Measurements from ENCODE around the gene GPATCH4.
"Not testable (repeated sequence)": the region's sequence is repeated elsewhere in the genome, so short reads cannot be mapped to it uniquely, and the experiment has no call there.

GPATCH4 gene

GRCh38 chr1:156612666-156613065, 11.4 kb upstream of the GPATCH4 start:
- TF ChIP-seq, protein P1, sequence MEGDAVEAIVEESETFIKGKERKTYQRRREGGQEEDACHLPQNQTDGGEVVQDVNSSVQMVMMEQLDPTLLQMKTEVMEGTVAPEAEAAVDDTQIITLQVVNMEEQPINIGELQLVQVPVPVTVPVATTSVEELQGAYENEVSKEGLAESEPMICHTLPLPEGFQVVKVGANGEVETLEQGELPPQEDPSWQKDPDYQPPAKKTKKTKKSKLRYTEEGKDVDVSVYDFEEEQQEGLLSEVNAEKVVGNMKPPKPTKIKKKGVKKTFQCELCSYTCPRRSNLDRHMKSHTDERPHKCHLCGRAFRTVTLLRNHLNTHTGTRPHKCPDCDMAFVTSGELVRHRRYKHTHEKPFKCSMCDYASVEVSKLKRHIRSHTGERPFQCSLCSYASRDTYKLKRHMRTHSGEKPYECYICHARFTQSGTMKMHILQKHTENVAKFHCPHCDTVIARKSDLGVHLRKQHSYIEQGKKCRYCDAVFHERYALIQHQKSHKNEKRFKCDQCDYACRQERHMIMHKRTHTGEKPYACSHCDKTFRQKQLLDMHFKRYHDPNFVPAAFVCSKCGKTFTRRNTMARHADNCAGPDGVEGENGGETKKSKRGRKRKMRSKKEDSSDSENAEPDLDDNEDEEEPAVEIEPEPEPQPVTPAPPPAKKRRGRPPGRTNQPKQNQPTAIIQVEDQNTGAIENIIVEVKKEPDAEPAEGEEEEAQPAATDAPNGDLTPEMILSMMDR (IDR thresholded peaks at IDR 0.05; ENCODE audit: low read depth, low read length, missing control alignments), result no peak
- no peak for DNase-seq (ENCODE audit: extremely low read depth, low read depth)
- H3K4me3 ChIP-seq (replicated peaks; ENCODE audit: low read depth, low read length), result no peak overlapping the region

DNA sequence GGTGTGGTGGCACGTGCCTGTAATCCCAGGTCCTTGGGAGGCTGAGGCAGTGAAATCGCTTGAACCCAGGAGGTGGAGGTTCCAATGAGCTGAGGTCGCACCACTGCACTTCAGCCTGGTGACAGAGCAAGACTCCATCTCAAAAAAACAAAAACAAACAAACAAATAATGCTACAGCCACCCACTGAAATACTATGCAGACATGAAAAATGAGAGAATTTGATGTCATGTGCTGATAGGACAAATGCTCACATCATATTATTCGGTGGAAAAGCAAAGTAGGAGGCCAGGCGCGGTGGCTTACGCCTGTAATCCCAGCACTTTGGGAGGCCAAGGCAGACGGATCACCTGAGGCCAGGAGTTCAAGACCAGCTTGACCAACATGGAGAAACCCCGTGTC, 8.8 kb upstream of the GPATCH4 start:
- H3K4me3 ChIP-seq (replicated peaks; ENCODE audit: low read depth, low read length); DNase-seq (ENCODE audit: extremely low read depth, low read depth): not testable (repeated sequence)

DNA sequence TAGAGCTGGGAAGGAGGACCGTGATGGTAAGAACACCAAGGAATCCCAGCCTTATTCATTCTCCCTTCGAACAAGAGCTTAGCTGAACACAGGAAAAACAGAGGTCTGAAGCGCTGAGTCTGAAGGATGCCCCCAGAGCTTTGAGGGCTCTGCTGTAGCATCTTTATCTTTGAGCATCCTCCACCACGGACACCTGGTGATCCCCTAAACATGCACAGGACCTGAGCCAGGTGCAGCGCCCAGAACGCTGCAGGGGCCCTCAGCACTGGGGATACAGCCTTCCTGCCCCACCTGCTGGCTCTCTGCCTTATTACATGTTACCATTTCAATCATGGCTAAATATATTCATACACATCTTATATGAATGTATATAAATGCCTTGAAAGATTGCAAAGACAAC, 7.7 kb upstream of the GPATCH4 start:
- TF ChIP-seq, protein P1 (IDR thresholded peaks at IDR 0.05; ENCODE audit: low read depth, low read length, missing control alignments), result peak; percentile 64
- H3K4me3 ChIP-seq (replicated peaks; ENCODE audit: low read depth, low read length), result no peak overlapping the region
- no peak for DNase-seq (ENCODE audit: extremely low read depth, low read depth)

GRCh38 chr1:156608036-156608674, 6.9 kb upstream of the GPATCH4 start:
- TF ChIP-seq, protein P1 (IDR thresholded peaks at IDR 0.05; ENCODE audit: low read depth, low read length, missing control alignments), result peak; percentile 79
- no peak overlapping the region for H3K4me3 ChIP-seq (replicated peaks; ENCODE audit: low read depth, low read length)
- DNase-seq (ENCODE audit: extremely low read depth, low read depth), result peak; percentile 51

DNA sequence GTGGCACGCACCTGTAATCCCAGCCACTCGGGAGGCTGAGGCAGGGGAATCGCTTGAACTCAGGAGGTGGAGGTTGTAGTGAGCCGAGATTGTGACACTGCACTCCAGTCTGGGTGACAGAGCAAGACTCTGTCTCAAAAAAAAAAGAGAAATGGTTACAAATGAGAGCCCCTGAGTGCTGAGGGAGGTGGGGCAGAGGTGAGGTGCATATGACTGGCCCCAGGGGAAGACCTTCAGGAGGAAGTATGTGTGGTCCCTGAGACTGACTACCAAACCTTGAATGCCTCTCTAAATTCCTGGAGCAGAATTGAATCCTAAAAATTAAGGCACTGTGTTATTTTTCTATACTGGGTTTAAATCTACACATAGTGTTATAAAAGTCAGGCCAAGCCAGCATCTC, 6.1 kb upstream of the GPATCH4 start:
- not testable (repeated sequence) for H3K4me3 ChIP-seq (replicated peaks; ENCODE audit: low read depth, low read length); DNase-seq (ENCODE audit: extremely low read depth, low read depth)

- TF ChIP-seq, protein P1 (IDR thresholded peaks at IDR 0.05; ENCODE audit: low read depth, low read length, missing control alignments), result peak; percentile 54
- no peak overlapping the region for H3K4me3 ChIP-seq (replicated peaks; ENCODE audit: low read depth, low read length)
- DNase-seq (ENCODE audit: extremely low read depth, low read depth), result no peak
Observed at GRCh38 chr1:156602557-156602993, 1.3 kb upstream of the GPATCH4 start.

- DNase-seq (ENCODE audit: extremely low read depth, low read depth), result no peak
- peak overlapping the region; percentile 74 for H3K4me3 ChIP-seq (replicated peaks; ENCODE audit: low read depth, low read length)
- TF ChIP-seq, protein P1 (IDR thresholded peaks at IDR 0.05; ENCODE audit: low read depth, low read length, missing control alignments), result no peak
Observed at GRCh38 chr1:156601892-156602291, 613 bp upstream of the GPATCH4 start.

- DNase-seq (ENCODE audit: extremely low read depth, low read depth), result no peak
- H3K4me3 ChIP-seq (replicated peaks; ENCODE audit: low read depth, low read length), result peak overlapping the region; percentile 74
- TF ChIP-seq, protein P1 (IDR thresholded peaks at IDR 0.05; ENCODE audit: low read depth, low read length, missing control alignments), result no peak
Observed at GRCh38 chr1:156600733-156601121, 552 bp downstream of the GPATCH4 start.
